SK-N-SH (cell line): ENCODE measurements around the gene GPR61. TPM values are rescaled to one million over a fixed set of nuclear protein-coding genes. Genes with fewer than 3 reads are reported as not detected.

Source experiments
- CTCF ChIA-PET: fragments of 300-600, 350-600 bp; formaldehyde crosslinking; extraction: SDS; loops from one replicate; lab custom pipeline; 2021; lab: Yijun Ruan, JAX
- POLR2A ChIA-PET: fragments of 350-600 bp; sonication (Branson Sonifier 250); formaldehyde crosslinking; extraction: SDS; loops from one replicate; lab custom pipeline; 2020; ENCODE audit warnings: antibody characterized with exemption, inconsistent platforms; lab: Yijun Ruan, JAX
- DNase-seq: peaks from one replicate; pipeline ENCODE4 v3.0.0; 2012
- H2AFZ ChIP-seq: fragments of 200-600 bp; sonication (generic); 2 replicates; pipeline ENCODE4 v1.8.1; 2016; ENCODE audit warnings: antibody characterized with exemption, mild to moderate bottlenecking, low read depth
- H3F3A ChIP-seq: fragments of 200-600 bp; sonication (generic); replicated peaks from 2 replicates; pipeline ENCODE3; 2016; ENCODE audit warnings: antibody characterized with exemption, mild to moderate bottlenecking; ENCODE audit not compliant: insufficient read depth
- H3K27ac ChIP-seq, 2 experiments: fragments of 200-500 bp in 1 of 2; fragments of 200-600 bp in 1 of 2; sonication (Bioruptor generic) in 1 of 2; sonication (generic), shearing (Covaris generic) in 1 of 2; 2 replicates each; pipeline versions ENCODE4 v1.5.1 to v1.6.1; 2014 to 2016; ENCODE audit warnings: low read depth in 2 of 2, inconsistent platforms in 1 of 2, low read length in 1 of 2, mild to moderate bottlenecking in 1 of 2, mixed read lengths in 1 of 2
- H3K27me3 ChIP-seq: fragments of 200-600 bp; sonication (generic), shearing (Covaris generic); 2 replicates; pipeline ENCODE4 v1.6.1; 2016; ENCODE audit warnings: mixed run types; ENCODE audit not compliant: insufficient read depth
- H3K36me3 ChIP-seq, 2 experiments: fragments of 200-500 bp in 1 of 2; fragments of 200-600 bp in 1 of 2; sonication (Bioruptor generic) in 1 of 2; sonication (generic) in 1 of 2; replicated peaks in 1 of 2; 2 replicates each; pipeline versions ENCODE3 to v1.5.1; 2014 to 2016; ENCODE audit warnings: low read length in 1 of 2, mild to moderate bottlenecking in 1 of 2; ENCODE audit not compliant: insufficient read depth in 2 of 2, control insufficient read depth in 1 of 2
- H3K4me1 ChIP-seq, 2 experiments: fragments of 200-500 bp in 1 of 2; fragments of 200-600 bp in 1 of 2; sonication (Bioruptor generic) in 1 of 2; sonication (generic), shearing (Covaris generic) in 1 of 2; 2 replicates each; pipeline versions ENCODE4 v1.5.1 to v1.6.1; 2014 to 2016; ENCODE audit warnings: low read depth in 1 of 2, low read length in 1 of 2, mixed run types in 1 of 2; ENCODE audit not compliant: insufficient read depth in 2 of 2, control insufficient read depth in 1 of 2
- H3K4me2 ChIP-seq: fragments of 200-600 bp; sonication (generic), shearing (Covaris generic); 2 replicates; pipeline ENCODE4 v1.6.1; 2017; ENCODE audit warnings: mixed run types
- H3K4me3 ChIP-seq, 2 experiments: fragments of 200-500 bp in 1 of 2; fragments of 200-600 bp in 1 of 2; sonication (Bioruptor generic) in 1 of 2; sonication (generic), shearing (Covaris generic) in 1 of 2; 2 replicates each; pipeline versions ENCODE4 v1.5.1 to v1.8.1; 2014 to 2016; ENCODE audit warnings: low read depth in 2 of 2, inconsistent platforms in 1 of 2, low read length in 1 of 2, mild to moderate bottlenecking in 1 of 2, mixed read lengths in 1 of 2, moderate library complexity in 1 of 2
- H3K79me2 ChIP-seq: fragments of 200-600 bp; sonication (generic); 2 replicates; pipeline ENCODE4 v1.8.1; 2017; ENCODE audit warnings: mild to moderate bottlenecking; ENCODE audit not compliant: insufficient read depth
- H3K9ac ChIP-seq: fragments of 200-600 bp; sonication (generic); 2 replicates; pipeline ENCODE4 v1.6.1; 2017; ENCODE audit warnings: mixed run types
- H3K9me2 ChIP-seq: fragments of 200-600 bp; sonication (generic); 2 replicates; pipeline ENCODE4 v1.6.1; 2017; ENCODE audit warnings: mixed run types
- H3K9me3 ChIP-seq: fragments of 200-600 bp; sonication (generic); 2 replicates; pipeline ENCODE4 v1.6.1; 2017; ENCODE audit warnings: mixed run types, mild to moderate bottlenecking, moderate library complexity
- H4K20me1 ChIP-seq: fragments of 200-600 bp; sonication (generic); 2 replicates; pipeline ENCODE4 v1.6.1; 2017; ENCODE audit warnings: mild to moderate bottlenecking, mixed run types; ENCODE audit not compliant: insufficient read depth
- CHD2 ChIP-seq: fragments of 150-350 bp; IDR thresholded peaks from 2 replicates; pipeline ENCODE4 v1.6.1; 2018; ENCODE audit warnings: low read length; ENCODE audit not compliant: partially characterized antibody
- ELF1 ChIP-seq: IDR thresholded peaks from 2 replicates; pipeline ENCODE4 v1.4.0; 2012
- EP300 ChIP-seq, 2 experiments: IDR thresholded peaks; 2 replicates each; pipeline versions ENCODE4 v1.4.0 to v1.6.1; 2012; ENCODE audit warnings: borderline replicate concordance in 1 of 2, low read depth in 1 of 2, low read length in 1 of 2
- EZH2phosphoT487 ChIP-seq: fragments of 200-600 bp; sonication (generic); IDR thresholded peaks from 2 replicates; pipeline ENCODE4 v1.6.1; 2017; ENCODE audit warnings: low read depth, mixed run types, mild to moderate bottlenecking, antibody characterized with exemption, moderate library complexity, borderline replicate concordance
- FOSL2 ChIP-seq: IDR thresholded peaks from 2 replicates; pipeline ENCODE4 v1.4.0; 2012; ENCODE audit warnings: low read depth, mild to moderate bottlenecking, moderate library complexity, borderline replicate concordance
- FOXJ3 ChIP-seq: sonication (generic); formaldehyde crosslinking; IDR thresholded peaks from 2 replicates; pipeline ENCODE4 v1.5.1; 2020; ENCODE audit warnings: mild to moderate bottlenecking, missing genetic modification reagents
- GATA2 ChIP-seq: sonication (generic); formaldehyde crosslinking; IDR thresholded peaks from 2 replicates; pipeline ENCODE4 v1.5.0; 2020; ENCODE audit warnings: mild to moderate bottlenecking, missing genetic modification reagents
- MAX ChIP-seq: IDR thresholded peaks from 2 replicates; pipeline ENCODE4 v1.4.0; 2012; ENCODE audit warnings: low read depth
- MEF2A ChIP-seq: IDR thresholded peaks from 2 replicates; pipeline ENCODE4 v1.4.0; 2012; ENCODE audit warnings: low read depth, borderline replicate concordance
- PBX3 ChIP-seq: IDR thresholded peaks from 2 replicates; pipeline ENCODE4; 2012
- REST ChIP-seq: IDR thresholded peaks from 2 replicates; pipeline ENCODE4 v1.6.1; 2012; ENCODE audit warnings: mild to moderate bottlenecking, low read depth, low read length, moderate library complexity
- RXRA ChIP-seq: IDR thresholded peaks from 2 replicates; pipeline ENCODE4 v1.4.0; 2012; ENCODE audit warnings: low read depth, mild to moderate bottlenecking, borderline replicate concordance
- TEAD4 ChIP-seq: IDR thresholded peaks from 2 replicates; pipeline ENCODE4 v1.4.0; 2012; ENCODE audit warnings: mild to moderate bottlenecking, borderline replicate concordance; ENCODE audit not compliant: insufficient read depth
- USF2 ChIP-seq: fragments of 150-350 bp; IDR thresholded peaks from 2 replicates; pipeline ENCODE4 v1.6.1; 2017; ENCODE audit warnings: antibody characterized with exemption, low read length, low read depth, borderline replicate concordance
- YY1 ChIP-seq: IDR thresholded peaks from 2 replicates; pipeline ENCODE4 v1.4.0; 2012; ENCODE audit warnings: low read depth, mild to moderate bottlenecking
- WGBS: methylation state at CpG from one replicate; pipeline ENCODE4 v1.1.6; 2017; ENCODE audit warnings: low lambda C conversion rate; 5-methylcytosine and 5-hydroxymethylcytosine counted together
- polyA plus RNA-seq, 3 experiments: library from polyadenylated mRNA; depleted of rRNA; stranded (reverse); fragments of >200 nt; gene quantifications; 2 replicates each; pipeline ENCODE4 v1.2.3, GENCODE V29; 2012

The GPR61 gene
- polyA plus RNA-seq, 1 of the 3 experiments (the other 2 are of a cell fraction) = not detected

- Histone ChIP-seq H3K4me1 (peaks cover 0 to 23% of the 10 kb centered on the region in 2 experiments; a peak in 2 of 4 replicates), H3K9me3 (no peaks in the 10 kb centered on the region), H3K27ac (no peak overlapping the region), H2AFZ (no peak overlapping the region), H3K36me3 (peaks cover 5 to 17% of the 10 kb centered on the region in 2 experiments), H3K9me2 (no peaks in the 10 kb centered on the region), H3F3A (no peaks in the 10 kb centered on the region), H3K9ac (no peak overlapping the region), H3K27me3 (no peaks in the 10 kb centered on the region), H4K20me1 (no peaks in the 10 kb centered on the region), H3K79me2 (peaks cover 19% of the 10 kb centered on the region), H3K4me2 (no peak overlapping the region), H3K4me3 (no peak overlapping the region)
- ChIA-PET POLR2A (no interaction called here), CTCF (interaction anchor here (0.9 to 40.2 kb wide), 4 partner anchors 10 to 154 kb away, joined by 3 to 1710 read pairs (median 144); partner anchors contain the start of genes AMIGO1, ATXN7L2 and GPR61)
- DNase-seq = no peak
- WGBS = 100% methylated on average over 5 of the region's 7 CpGs
- no peak for TF ChIP-seq TEAD4
- TF ChIP-seq FOXJ3 (CRISPR knock-in tag) = no peak
- TF ChIP-seq GATA2 (CRISPR knock-in tag) = no peak
- no peak for TF ChIP-seq RXRA
- no peak for TF ChIP-seq FOSL2
- TF ChIP-seq EZH2phosphoT487 = no peak
- TF ChIP-seq CHD2 = no peak
- TF ChIP-seq YY1 = no peak
- no peak for TF ChIP-seq PBX3
- TF ChIP-seq REST = no peak
- no peak for TF ChIP-seq USF2
- TF ChIP-seq MAX = no peak
- no peak for TF ChIP-seq EP300 (IDR thresholded peaks at IDR 0.05; ENCODE audit: borderline replicate concordance in 1 of 2, low read depth in 1 of 2, low read length in 1 of 2)
- TF ChIP-seq MEF2A = no peak
- no peak for TF ChIP-seq ELF1
Observed at GRCh38 chr1:109495738-109496137, 43.9 kb upstream of the GPR61 start.
